ENCODE measurements around the gene ARHGAP22. TPM values are rescaled to one million over a fixed set of nuclear protein-coding genes. Genes with fewer than 3 reads are reported as not detected.

The ARHGAP22 gene
- total RNA-seq, 1 donor from 2014 or later: 0.82 TPM

DNA sequence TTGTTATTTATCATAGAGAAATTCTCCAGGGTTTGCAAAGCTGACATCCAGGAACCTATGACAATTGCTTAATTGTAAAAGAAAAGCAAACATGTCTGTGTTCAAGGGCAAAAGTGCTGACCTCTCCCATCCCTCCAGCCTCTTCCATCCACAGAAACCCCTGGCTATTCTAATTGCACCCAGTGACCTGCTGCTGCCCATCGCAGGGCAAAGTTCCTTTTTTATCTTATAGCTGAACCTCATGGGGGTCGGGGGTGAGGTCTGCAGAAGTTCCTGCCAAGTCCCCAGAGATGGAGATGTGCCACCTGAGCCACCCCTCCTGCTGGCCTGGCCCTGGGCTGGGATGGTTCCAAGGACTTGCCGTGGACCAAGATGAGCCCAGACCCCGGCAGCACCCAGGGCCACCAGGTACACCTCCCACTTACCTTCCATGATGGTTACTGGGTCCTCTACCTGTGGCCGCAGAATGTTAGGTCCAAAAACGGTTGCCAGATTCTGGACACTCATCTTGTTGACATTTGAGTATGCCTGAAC is 151.9 kb downstream of the ARHGAP22 start:
- peaks cover 4% of the 10 kb centered on the region for H3K27me3 Mint-ChIP-seq
- DNase-seq (no peak), ATAC-seq (ENCODE audit: low read depth) (no peak)
- intact Hi-C loops (cut with micrococcal nuclease): no loop called here
- H3K36me3 Mint-ChIP-seq (ENCODE audit: low read depth): no peaks in the 10 kb centered on the region
- no peak overlapping the region for H3K4me3 Mint-ChIP-seq
- TF ChIP-seq, protein P1, sequence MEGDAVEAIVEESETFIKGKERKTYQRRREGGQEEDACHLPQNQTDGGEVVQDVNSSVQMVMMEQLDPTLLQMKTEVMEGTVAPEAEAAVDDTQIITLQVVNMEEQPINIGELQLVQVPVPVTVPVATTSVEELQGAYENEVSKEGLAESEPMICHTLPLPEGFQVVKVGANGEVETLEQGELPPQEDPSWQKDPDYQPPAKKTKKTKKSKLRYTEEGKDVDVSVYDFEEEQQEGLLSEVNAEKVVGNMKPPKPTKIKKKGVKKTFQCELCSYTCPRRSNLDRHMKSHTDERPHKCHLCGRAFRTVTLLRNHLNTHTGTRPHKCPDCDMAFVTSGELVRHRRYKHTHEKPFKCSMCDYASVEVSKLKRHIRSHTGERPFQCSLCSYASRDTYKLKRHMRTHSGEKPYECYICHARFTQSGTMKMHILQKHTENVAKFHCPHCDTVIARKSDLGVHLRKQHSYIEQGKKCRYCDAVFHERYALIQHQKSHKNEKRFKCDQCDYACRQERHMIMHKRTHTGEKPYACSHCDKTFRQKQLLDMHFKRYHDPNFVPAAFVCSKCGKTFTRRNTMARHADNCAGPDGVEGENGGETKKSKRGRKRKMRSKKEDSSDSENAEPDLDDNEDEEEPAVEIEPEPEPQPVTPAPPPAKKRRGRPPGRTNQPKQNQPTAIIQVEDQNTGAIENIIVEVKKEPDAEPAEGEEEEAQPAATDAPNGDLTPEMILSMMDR (IDR thresholded peaks at IDR 0.05): no peak
- ChIA-PET CTCF (no interaction called here), POLR2A (no interaction called here)
- no peak overlapping the region for H3K27ac Mint-ChIP-seq
- no peaks in the 10 kb centered on the region for H3K9me3 Mint-ChIP-seq
- H3K4me1 Mint-ChIP-seq: peaks cover 10% of the 10 kb centered on the region

- Mint-ChIP-seq H3K9me3 (no peaks in the 10 kb centered on the region), H3K4me3 (no peak overlapping the region), H3K27me3 (peaks cover 4% of the 10 kb centered on the region), H3K36me3 (ENCODE audit: low read depth) (peaks cover 2% of the 10 kb centered on the region), H3K4me1 (peaks cover 9% of the 10 kb centered on the region), H3K27ac (no peak overlapping the region)
- peak; percentile 6 for DNase-seq
- TF ChIP-seq, protein P1 (IDR thresholded peaks at IDR 0.05): no peak
- ChIA-PET CTCF (no interaction called here), POLR2A (no interaction called here)
- intact Hi-C loops (cut with micrococcal nuclease): no loop called here
- ATAC-seq (ENCODE audit: low read depth): no peak
These were observed 152.6 kb downstream of the ARHGAP22 start for GRCh38 chr10:48451969-48452878.

GRCh38 chr10:48450741-48451466 is 154.0 kb downstream of the ARHGAP22 start:
- TF ChIP-seq, protein P1 (IDR thresholded peaks at IDR 0.05): no peak
- Mint-ChIP-seq H3K9me3 (no peaks in the 10 kb centered on the region), H3K4me3 (no peak overlapping the region), H3K4me1 (no peaks in the 10 kb centered on the region), H3K27me3 (peaks cover 4% of the 10 kb centered on the region), H3K36me3 (ENCODE audit: low read depth) (peaks cover 3% of the 10 kb centered on the region), H3K27ac (no peak overlapping the region)
- POLR2A ChIA-PET: no interaction called here
- intact Hi-C loops (cut with micrococcal nuclease): no loop called here
- CTCF ChIA-PET: no interaction called here
- DNase-seq (peak; percentile 14), ATAC-seq (ENCODE audit: low read depth) (no peak)

- ATAC-seq (ENCODE audit: low read depth) (no peak), DNase-seq (peak; percentile 13)
- no peaks in the 10 kb centered on the region for H3K4me1 Mint-ChIP-seq
- H3K36me3 Mint-ChIP-seq (ENCODE audit: low read depth): peaks cover 3% of the 10 kb centered on the region
- H3K27ac Mint-ChIP-seq: no peak overlapping the region
- peaks cover 4% of the 10 kb centered on the region for H3K27me3 Mint-ChIP-seq
- ChIA-PET POLR2A (no interaction called here), CTCF (no interaction called here)
- TF ChIP-seq, protein P1 (IDR thresholded peaks at IDR 0.05): no peak
- no peak overlapping the region for H3K4me3 Mint-ChIP-seq
- intact Hi-C loops (cut with micrococcal nuclease): no loop called here
- no peaks in the 10 kb centered on the region for H3K9me3 Mint-ChIP-seq
These were observed 154.6 kb downstream of the ARHGAP22 start for GRCh38 chr10:48450233-48450740.

All from activated B cell treated with CpG ODN at 0.5 μM for 24 hours (primary cell).